ENCODE measurements around the gene STARD9. TPM values are rescaled to one million over a fixed set of nuclear protein-coding genes. Genes with fewer than 3 reads are reported as not detected.

Gene STARD9
- total RNA-seq, 2 experiments from 2014 or later: 2.8 to 4.6 TPM

DNA sequence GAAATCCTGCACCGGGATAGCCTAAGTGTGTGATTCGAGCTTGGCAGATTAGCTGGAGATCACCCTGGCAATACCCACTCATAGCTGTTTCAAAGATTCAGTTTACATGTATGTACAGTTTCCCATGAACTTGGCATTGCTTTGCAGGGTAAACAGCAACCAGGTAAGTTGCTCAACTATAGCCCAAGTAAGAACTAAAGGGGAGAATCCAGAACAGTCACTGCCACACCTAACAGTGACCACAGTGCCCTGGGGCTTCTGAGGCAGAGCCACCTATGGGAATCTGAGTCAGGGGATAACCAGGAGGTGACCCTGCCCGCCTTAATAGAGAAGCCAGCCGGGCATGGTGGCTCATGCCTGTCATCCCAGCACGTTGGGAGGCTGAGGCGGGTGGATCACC is 145.6 kb downstream of the STARD9 start:
- H3K27ac Mint-ChIP-seq: peak overlapping the region; percentile 36
- TF ChIP-seq, protein P1, sequence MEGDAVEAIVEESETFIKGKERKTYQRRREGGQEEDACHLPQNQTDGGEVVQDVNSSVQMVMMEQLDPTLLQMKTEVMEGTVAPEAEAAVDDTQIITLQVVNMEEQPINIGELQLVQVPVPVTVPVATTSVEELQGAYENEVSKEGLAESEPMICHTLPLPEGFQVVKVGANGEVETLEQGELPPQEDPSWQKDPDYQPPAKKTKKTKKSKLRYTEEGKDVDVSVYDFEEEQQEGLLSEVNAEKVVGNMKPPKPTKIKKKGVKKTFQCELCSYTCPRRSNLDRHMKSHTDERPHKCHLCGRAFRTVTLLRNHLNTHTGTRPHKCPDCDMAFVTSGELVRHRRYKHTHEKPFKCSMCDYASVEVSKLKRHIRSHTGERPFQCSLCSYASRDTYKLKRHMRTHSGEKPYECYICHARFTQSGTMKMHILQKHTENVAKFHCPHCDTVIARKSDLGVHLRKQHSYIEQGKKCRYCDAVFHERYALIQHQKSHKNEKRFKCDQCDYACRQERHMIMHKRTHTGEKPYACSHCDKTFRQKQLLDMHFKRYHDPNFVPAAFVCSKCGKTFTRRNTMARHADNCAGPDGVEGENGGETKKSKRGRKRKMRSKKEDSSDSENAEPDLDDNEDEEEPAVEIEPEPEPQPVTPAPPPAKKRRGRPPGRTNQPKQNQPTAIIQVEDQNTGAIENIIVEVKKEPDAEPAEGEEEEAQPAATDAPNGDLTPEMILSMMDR (IDR thresholded peaks at IDR 0.05): no peak
- H3K9me3 Mint-ChIP-seq: no peaks in the 10 kb centered on the region
- DNase-seq (no peak), ATAC-seq (ENCODE audit: poor library complexity) (no peak)
- H3K4me1 Mint-ChIP-seq (ENCODE audit: low read depth): no peaks in the 10 kb centered on the region
- peaks cover 44% of the 10 kb centered on the region for H3K36me3 ChIP-seq (ENCODE audit: insufficient read depth, low read length)
- POLR2A ChIA-PET: no interaction called here
- peaks cover 51% of the 10 kb centered on the region for H3K36me3 Mint-ChIP-seq (ENCODE audit: low read depth)
- H3K4me1 ChIP-seq (ENCODE audit: insufficient read depth, low read length): no peaks in the 10 kb centered on the region
- no peak overlapping the region for H3K4me3 Mint-ChIP-seq
- no peaks in the 10 kb centered on the region for H3K9me3 ChIP-seq (ENCODE audit: control insufficient read depth in 1 of 2, insufficient read depth in 1 of 2, low read length in 2 of 2)
- no peak overlapping the region for H3K4me3 ChIP-seq (ENCODE audit: low read length)
- intact Hi-C loops (cut with DNase I, micrococcal nuclease): no loop called here
- H3K27ac ChIP-seq (ENCODE audit: low read depth in 1 of 2, low read length in 2 of 2): no peak overlapping the region
- CTCF ChIA-PET: no interaction called here
- H3K27me3 Mint-ChIP-seq: no peaks in the 10 kb centered on the region
- no peaks in the 10 kb centered on the region for H3K27me3 ChIP-seq (ENCODE audit: control insufficient read depth in 1 of 2, insufficient read depth in 2 of 2, low read length in 2 of 2)

DNA sequence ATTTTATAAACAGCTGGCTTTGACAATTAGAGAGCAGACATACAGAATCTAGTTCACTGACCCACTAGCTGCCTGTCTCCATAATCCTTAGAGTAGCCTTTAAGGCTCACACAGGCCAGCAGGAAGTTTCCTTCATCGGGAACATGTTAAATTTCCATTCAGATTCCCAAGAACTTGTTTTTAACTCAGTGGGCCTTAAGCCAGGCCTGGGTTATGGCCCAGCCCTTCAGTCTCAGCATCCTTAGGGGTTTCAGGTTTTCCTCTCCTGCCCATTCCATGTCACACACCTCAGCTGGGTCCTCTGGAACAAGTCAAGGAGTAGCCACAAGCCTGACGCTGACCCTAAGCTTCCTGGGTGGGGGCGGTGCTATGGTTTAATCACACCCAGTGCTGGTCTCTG is 146.5 kb downstream of the STARD9 start:
- DNase-seq: no peak
- TF ChIP-seq, protein P1 (IDR thresholded peaks at IDR 0.05): no peak
- intact Hi-C loops (cut with DNase I, micrococcal nuclease): no loop called here
- Mint-ChIP-seq H3K4me3 (no peak overlapping the region), H3K36me3 (ENCODE audit: low read depth) (peaks cover 60% of the 10 kb centered on the region), H3K27ac (no peak overlapping the region), H3K4me1 (ENCODE audit: low read depth) (no peaks in the 10 kb centered on the region), H3K9me3 (no peaks in the 10 kb centered on the region), H3K27me3 (no peaks in the 10 kb centered on the region)
- H3K9me3 ChIP-seq (ENCODE audit: control insufficient read depth in 1 of 2, insufficient read depth in 1 of 2, low read length in 2 of 2): no peaks in the 10 kb centered on the region
- no peaks in the 10 kb centered on the region for H3K4me1 ChIP-seq (ENCODE audit: insufficient read depth, low read length)
- no peaks in the 10 kb centered on the region for H3K27me3 ChIP-seq (ENCODE audit: control insufficient read depth in 1 of 2, insufficient read depth in 2 of 2, low read length in 2 of 2)
- ATAC-seq (ENCODE audit: poor library complexity): no peak
- no peak overlapping the region for H3K4me3 ChIP-seq (ENCODE audit: low read length)
- H3K27ac ChIP-seq (ENCODE audit: low read depth in 1 of 2, low read length in 2 of 2): no peak overlapping the region
- ChIA-PET CTCF (no interaction called here), POLR2A (no interaction called here)
- H3K36me3 ChIP-seq (ENCODE audit: insufficient read depth, low read length): peaks cover 53% of the 10 kb centered on the region

DNA sequence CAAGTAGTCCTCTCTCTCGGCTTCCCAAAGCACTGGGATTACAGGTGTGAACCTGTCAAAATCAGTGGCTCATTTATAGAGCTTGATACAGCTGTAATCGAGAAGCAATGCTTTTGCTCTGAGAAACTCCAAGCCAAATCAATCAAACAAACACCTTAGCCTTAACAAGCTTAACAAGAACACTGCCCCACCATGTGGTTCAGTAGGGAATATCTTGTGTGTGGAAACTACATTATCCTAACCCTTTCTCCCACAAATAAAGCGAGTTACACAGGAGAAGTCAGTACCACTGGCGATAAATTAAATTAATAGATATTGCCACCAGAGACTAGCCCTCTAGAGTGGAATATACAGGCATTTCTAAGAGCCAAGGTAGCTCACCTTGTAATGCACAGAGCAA is 147.7 kb downstream of the STARD9 start:
- Histone ChIP-seq H3K4me3 (ENCODE audit: low read length) (no peak overlapping the region), H3K27me3 (ENCODE audit: control insufficient read depth in 1 of 2, insufficient read depth in 2 of 2, low read length in 2 of 2) (no peaks in the 10 kb centered on the region), H3K36me3 (ENCODE audit: insufficient read depth, low read length) (peaks cover 65% of the 10 kb centered on the region), H3K27ac (ENCODE audit: low read depth in 1 of 2, low read length in 2 of 2) (no peak overlapping the region), H3K4me1 (ENCODE audit: insufficient read depth, low read length) (no peaks in the 10 kb centered on the region), H3K9me3 (ENCODE audit: control insufficient read depth in 1 of 2, insufficient read depth in 1 of 2, low read length in 2 of 2) (no peaks in the 10 kb centered on the region)
- ChIA-PET CTCF (interaction anchor here (1.8 kb wide), 1 partner anchor 18 kb away, joined by 6 read pairs; no protein-coding TSS in a partner anchor), POLR2A (interaction anchor here (0.6 kb wide), 2 partner anchors 11 to 381 kb away, joined by 3 read pairs; no protein-coding TSS in a partner anchor)
- DNase-seq: no peak
- Mint-ChIP-seq H3K4me3 (no peak overlapping the region), H3K4me1 (ENCODE audit: low read depth) (no peaks in the 10 kb centered on the region), H3K9me3 (no peaks in the 10 kb centered on the region), H3K27ac (no peak overlapping the region), H3K27me3 (no peaks in the 10 kb centered on the region), H3K36me3 (ENCODE audit: low read depth) (peaks cover 70% of the 10 kb centered on the region)
- TF ChIP-seq, protein P1 (IDR thresholded peaks at IDR 0.05): no peak
- intact Hi-C loops (cut with DNase I, micrococcal nuclease): no loop called here
- no peak for ATAC-seq (ENCODE audit: poor library complexity)

All from CD4-positive, alpha-beta T cell (primary cell).